Measurements from ENCODE around the gene CTTNBP2NL.

- TF ChIP-seq POLR2A (IDR thresholded peaks at IDR 0.05; ENCODE audit: low read length) (no peak), GATA1 (IDR thresholded peaks at IDR 0.05; ENCODE audit: low read depth, low read length) (no peak)
Measured at GRCh38 chr1:112389689-112390088, 6.3 kb upstream of the CTTNBP2NL start.

Measured in erythroblast (primary cell).